Measurements from ENCODE around the gene ATP5F1B. TPM values are rescaled to one million over a fixed set of nuclear protein-coding genes. Genes with fewer than 3 reads are reported as not detected.
"Not testable (repeated sequence)": the region's sequence is repeated elsewhere in the genome, so short reads cannot be mapped to it uniquely, and the experiment has no call there.

Gene ATP5F1B
- total RNA-seq, 2 experiments from 2014 or later, result 854 to 863 TPM

- Mint-ChIP-seq H3K27ac (peak overlapping the region; percentile 71), H3K4me1 (ENCODE audit: low read depth) (peaks cover 76% of the 10 kb centered on the region), H3K36me3 (ENCODE audit: low read depth) (peaks cover 43% of the 10 kb centered on the region), H3K4me3 (no peak overlapping the region), H3K27me3 (ENCODE audit: low read depth) (no peaks in the 10 kb centered on the region), H3K9me3 (no peaks in the 10 kb centered on the region)
- intact Hi-C loops (cut with micrococcal nuclease), result loop anchor here (1.0 to 2.0 kb wide), 2 partner anchors 7 to 20 kb away; no protein-coding TSS in a partner anchor
- no peak for DNase-seq
- CTCF ChIA-PET, result interaction anchor here (0.6 to 1.7 kb wide), 6 partner anchors 29 to 75 kb away, joined by 3 to 5 read pairs (median 4); partner anchors contain the start of gene ATP5F1B
Measured at GRCh38 chr12:56676851-56677580, 31.2 kb upstream of the ATP5F1B start.

GRCh38 chr12:56671608-56672007 is 25.8 kb upstream of the ATP5F1B start:
- no peaks in the 10 kb centered on the region for H3K27me3 Mint-ChIP-seq (ENCODE audit: low read depth)
- H3K4me1 Mint-ChIP-seq (ENCODE audit: low read depth), result peaks cover 64% of the 10 kb centered on the region
- H3K27ac Mint-ChIP-seq, result peak overlapping the region; percentile 54
- intact Hi-C loops (cut with micrococcal nuclease), result no loop called here
- H3K36me3 Mint-ChIP-seq (ENCODE audit: low read depth), result peaks cover 43% of the 10 kb centered on the region
- no peaks in the 10 kb centered on the region for H3K9me3 Mint-ChIP-seq
- no peak overlapping the region for H3K4me3 Mint-ChIP-seq
- no peak for DNase-seq
- CTCF ChIA-PET, result interaction anchor here (0.6 to 0.7 kb wide), 2 partner anchors 78 to 85 kb away, joined by 3 to 7 read pairs; no protein-coding TSS in a partner anchor

GRCh38 chr12:56670836-56671235 is 25.1 kb upstream of the ATP5F1B start:
- H3K9me3 Mint-ChIP-seq, result no peaks in the 10 kb centered on the region
- intact Hi-C loops (cut with micrococcal nuclease), result no loop called here
- no peaks in the 10 kb centered on the region for H3K27me3 Mint-ChIP-seq (ENCODE audit: low read depth)
- CTCF ChIA-PET, result interaction anchor here (0.6 to 0.7 kb wide), 2 partner anchors 16 to 84 kb away, joined by 3 to 7 read pairs; no protein-coding TSS in a partner anchor
- DNase-seq, result no peak
- H3K4me1 Mint-ChIP-seq (ENCODE audit: low read depth), result peaks cover 60% of the 10 kb centered on the region
- no peak overlapping the region for H3K27ac Mint-ChIP-seq
- no peak overlapping the region for H3K4me3 Mint-ChIP-seq
- H3K36me3 Mint-ChIP-seq (ENCODE audit: low read depth), result peaks cover 48% of the 10 kb centered on the region

- no peak overlapping the region for H3K4me3 Mint-ChIP-seq
- peaks cover 49% of the 10 kb centered on the region for H3K4me1 Mint-ChIP-seq (ENCODE audit: low read depth)
- CTCF ChIA-PET, result interaction anchor here (1.0 kb wide), 1 partner anchor 32 kb away, joined by 4 read pairs; no protein-coding TSS in a partner anchor
- H3K27ac Mint-ChIP-seq, result peak overlapping the region; percentile 71
- H3K9me3 Mint-ChIP-seq, result no peaks in the 10 kb centered on the region
- no peaks in the 10 kb centered on the region for H3K27me3 Mint-ChIP-seq (ENCODE audit: low read depth)
- no peak for DNase-seq
- peaks cover 58% of the 10 kb centered on the region for H3K36me3 Mint-ChIP-seq (ENCODE audit: low read depth)
- intact Hi-C loops (cut with micrococcal nuclease), result loop anchor here (1.0 kb wide), 2 partner anchors 11 to 16 kb away; no protein-coding TSS in a partner anchor
Measured at GRCh38 chr12:56668197-56668457, 22.3 kb upstream of the ATP5F1B start.

GRCh38 chr12:56661979-56662638 is 16.3 kb upstream of the ATP5F1B start:
- H3K36me3 Mint-ChIP-seq (ENCODE audit: low read depth), result peaks cover 29% of the 10 kb centered on the region
- no peaks in the 10 kb centered on the region for H3K9me3 Mint-ChIP-seq
- CTCF ChIA-PET, result interaction anchor here (0.5 to 1.2 kb wide), 3 partner anchors 25 to 84 kb away, joined by 3 to 4 read pairs (median 3); no protein-coding TSS in a partner anchor
- peak overlapping the region; percentile 24 for H3K27ac Mint-ChIP-seq
- intact Hi-C loops (cut with micrococcal nuclease), result no loop called here
- no peaks in the 10 kb centered on the region for H3K27me3 Mint-ChIP-seq (ENCODE audit: low read depth)
- no peak for DNase-seq
- peaks cover 28% of the 10 kb centered on the region for H3K4me1 Mint-ChIP-seq (ENCODE audit: low read depth)
- no peak overlapping the region for H3K4me3 Mint-ChIP-seq

GRCh38 chr12:56661560-56661959 is 15.8 kb upstream of the ATP5F1B start:
- H3K27me3 Mint-ChIP-seq (ENCODE audit: low read depth), result no peaks in the 10 kb centered on the region
- DNase-seq, result no peak
- peaks cover 28% of the 10 kb centered on the region for H3K36me3 Mint-ChIP-seq (ENCODE audit: low read depth)
- peaks cover 29% of the 10 kb centered on the region for H3K4me1 Mint-ChIP-seq (ENCODE audit: low read depth)
- H3K27ac Mint-ChIP-seq, result peak overlapping the region; percentile 19
- H3K9me3 Mint-ChIP-seq, result no peaks in the 10 kb centered on the region
- H3K4me3 Mint-ChIP-seq, result no peak overlapping the region
- CTCF ChIA-PET, result interaction anchor here (0.6 kb wide), 1 partner anchor 37 kb away, joined by 3 read pairs; no protein-coding TSS in a partner anchor
- intact Hi-C loops (cut with micrococcal nuclease), result no loop called here

GRCh38 chr12:56658921-56659320 is 13.1 kb upstream of the ATP5F1B start:
- H3K36me3 Mint-ChIP-seq (ENCODE audit: low read depth), result peaks cover 16% of the 10 kb centered on the region
- H3K27me3 Mint-ChIP-seq (ENCODE audit: low read depth), result no peaks in the 10 kb centered on the region
- DNase-seq, result no peak
- peak overlapping the region; percentile 35 for H3K27ac Mint-ChIP-seq
- H3K9me3 Mint-ChIP-seq, result peaks cover 7% of the 10 kb centered on the region
- CTCF ChIA-PET, result interaction anchor here (0.9 to 1.2 kb wide), 2 partner anchors 22 to 794 kb away, joined by 3 read pairs; no protein-coding TSS in a partner anchor
- H3K4me3 Mint-ChIP-seq, result no peak overlapping the region
- intact Hi-C loops (cut with micrococcal nuclease), result no loop called here
- peaks cover 22% of the 10 kb centered on the region for H3K4me1 Mint-ChIP-seq (ENCODE audit: low read depth)

- peaks cover 18% of the 10 kb centered on the region for H3K4me1 Mint-ChIP-seq (ENCODE audit: low read depth)
- peaks cover 16% of the 10 kb centered on the region for H3K36me3 Mint-ChIP-seq (ENCODE audit: low read depth)
- H3K27me3 Mint-ChIP-seq (ENCODE audit: low read depth), result no peaks in the 10 kb centered on the region
- peaks cover 11% of the 10 kb centered on the region for H3K9me3 Mint-ChIP-seq
- H3K27ac Mint-ChIP-seq, result peak overlapping the region; percentile 73
- no peak for DNase-seq
- CTCF ChIA-PET, result interaction anchor here (0.6 to 1.1 kb wide), 2 partner anchors 29 to 347 kb away, joined by 4 to 6 read pairs; no protein-coding TSS in a partner anchor
- intact Hi-C loops (cut with micrococcal nuclease), result loop anchor here (1.0 to 2.0 kb wide), 4 partner anchors 11 to 21 kb away; no protein-coding TSS in a partner anchor
- no peak overlapping the region for H3K4me3 Mint-ChIP-seq
Measured at GRCh38 chr12:56657416-56658379, 11.9 kb upstream of the ATP5F1B start.

GRCh38 chr12:56653781-56654180 is 8.0 kb upstream of the ATP5F1B start:
- H3K27ac Mint-ChIP-seq; CTCF ChIA-PET; DNase-seq; intact Hi-C loops (cut with micrococcal nuclease); H3K4me3 Mint-ChIP-seq; H3K27me3 Mint-ChIP-seq (ENCODE audit: low read depth): not testable (repeated sequence)
- Mint-ChIP-seq H3K4me1 (ENCODE audit: low read depth) (peaks cover 15% of the 10 kb centered on the region), H3K9me3 (peaks cover 11% of the 10 kb centered on the region), H3K36me3 (ENCODE audit: low read depth) (peaks cover 15% of the 10 kb centered on the region)

GRCh38 chr12:56648023-56648422 is 2.2 kb upstream of the ATP5F1B start:
- intact Hi-C loops (cut with micrococcal nuclease); H3K9me3 Mint-ChIP-seq; DNase-seq; H3K27me3 Mint-ChIP-seq (ENCODE audit: low read depth); H3K27ac Mint-ChIP-seq; H3K4me3 Mint-ChIP-seq: not testable (repeated sequence)
- Mint-ChIP-seq H3K4me1 (ENCODE audit: low read depth) (peaks cover 23% of the 10 kb centered on the region), H3K36me3 (ENCODE audit: low read depth) (peaks cover 33% of the 10 kb centered on the region)
- CTCF ChIA-PET, result interaction anchor here (0.6 to 2.5 kb wide), 3 partner anchors 12 to 105 kb away, joined by 3 to 9 read pairs (median 4); no protein-coding TSS in a partner anchor

- intact Hi-C loops (cut with micrococcal nuclease), result no loop called here
- no peaks in the 10 kb centered on the region for H3K27me3 Mint-ChIP-seq (ENCODE audit: low read depth)
- peaks cover 33% of the 10 kb centered on the region for H3K4me1 Mint-ChIP-seq (ENCODE audit: low read depth)
- H3K36me3 Mint-ChIP-seq (ENCODE audit: low read depth), result peaks cover 43% of the 10 kb centered on the region
- peak overlapping the region; percentile 96 for H3K4me3 Mint-ChIP-seq
- CTCF ChIA-PET, result interaction anchor here (0.9 to 2.6 kb wide), 2 partner anchors 9 to 130 kb away, joined by 3 to 34 read pairs; no protein-coding TSS in a partner anchor
- DNase-seq, result no peak
- H3K9me3 Mint-ChIP-seq, result no peaks in the 10 kb centered on the region
- peak overlapping the region; percentile 93 for H3K27ac Mint-ChIP-seq
Measured at GRCh38 chr12:56645201-56645716, 525 bp downstream of the ATP5F1B start.

Measured in activated naive CD4-positive, alpha-beta T cell treated with anti-CD3 and anti-CD28 coated beads for 36 hours (primary cell).